Thoracic aorta (tissue), 2 donors: Measurements from ENCODE around the gene SMOC2. TPM values are rescaled to one million over a fixed set of nuclear protein-coding genes. Genes with fewer than 3 reads are reported as not detected.

Source experiments
- ATAC-seq: fragments of 150-250 bp; one replicate; pipeline ENCODE4 v1.8.0; 2017; ENCODE audit warnings: low read depth; ENCODE audit not compliant: insufficient number of reproducible peaks, low FRiP score
- DNase-seq: peaks from one replicate; pipeline ENCODE4 v3.0.0-alpha.2; 2020; ENCODE audit warnings: low spot score
- H3K27ac ChIP-seq, 2 donors: fragments of 200-600 bp; sonication (generic); 1 replicate in 1 of 2; 2 replicates in 1 of 2; pipeline ENCODE4 v1.5.1; 2016; ENCODE audit warnings: mild to moderate bottlenecking in 2 of 2, moderate library complexity in 2 of 2
- H3K27me3 ChIP-seq: fragments of 200-600 bp; sonication (generic); replicated peaks from 2 replicates; pipeline ENCODE4 v1.6.0; 2016; ENCODE audit warnings: mild to moderate bottlenecking; ENCODE audit not compliant: insufficient read depth
- H3K36me3 ChIP-seq: fragments of 200-600 bp; sonication (generic); one replicate; pipeline ENCODE4 v1.5.1; 2016
- H3K4me1 ChIP-seq, 2 donors: fragments of 200-600 bp; sonication (generic); 1 replicate in 1 of 2; 2 replicates in 1 of 2; pipeline versions ENCODE4 v1.5.1 to v1.6.0; 2016; ENCODE audit warnings: low read depth in 2 of 2, mild to moderate bottlenecking in 1 of 2; ENCODE audit not compliant: control insufficient read depth in 1 of 2
- H3K4me3 ChIP-seq: fragments of 200-600 bp; sonication (generic); 2 replicates; pipeline ENCODE4 v1.5.1; 2016; ENCODE audit warnings: mild to moderate bottlenecking
- H3K9me3 ChIP-seq: fragments of 200-600 bp; sonication (generic); 2 replicates; pipeline ENCODE4 v1.5.1; 2016
- CTCF ChIP-seq: fragments of 200-600 bp; sonication (generic); IDR thresholded peaks from one replicate; pipeline ENCODE4 v1.5.1; 2019; ENCODE audit warnings: antibody characterized with exemption
- total RNA-seq, 2 donors: library from RNA; depleted of rRNA; stranded (reverse); fragments of >200 nt; gene quantifications; one replicate each; pipeline versions ENCODE4 v1.1.0 to v1.2.3, GENCODE V29; 2016

The SMOC2 gene
- total RNA-seq, 2 donors from 2014 or later = 334 to 424 TPM

- Histone ChIP-seq H3K4me3 (no peak overlapping the region), H3K27me3 (no peaks in the 10 kb centered on the region), H3K9me3 (no peaks in the 10 kb centered on the region), H3K27ac (peak overlapping the region; percentile 39 to 56), H3K36me3 (no peaks in the 10 kb centered on the region), H3K4me1 (peaks cover 0 to 10% of the 10 kb centered on the region in 2 donors)
- no peak for TF ChIP-seq CTCF
- no peak for ATAC-seq
- no peak for DNase-seq
These were observed 12.7 kb upstream of the SMOC2 start for GRCh38 chr6:168428052-168428826.

GRCh38 chr6:168428863-168429262 lies 12.1 kb upstream of the SMOC2 start:
- no peak for DNase-seq
- Histone ChIP-seq H3K36me3 (no peaks in the 10 kb centered on the region), H3K27ac (no peak overlapping the region), H3K27me3 (no peaks in the 10 kb centered on the region), H3K4me1 (peaks cover 0 to 10% of the 10 kb centered on the region in 2 donors), H3K9me3 (no peaks in the 10 kb centered on the region), H3K4me3 (no peak overlapping the region)
- no peak for ATAC-seq
- no peak for TF ChIP-seq CTCF

DNA sequence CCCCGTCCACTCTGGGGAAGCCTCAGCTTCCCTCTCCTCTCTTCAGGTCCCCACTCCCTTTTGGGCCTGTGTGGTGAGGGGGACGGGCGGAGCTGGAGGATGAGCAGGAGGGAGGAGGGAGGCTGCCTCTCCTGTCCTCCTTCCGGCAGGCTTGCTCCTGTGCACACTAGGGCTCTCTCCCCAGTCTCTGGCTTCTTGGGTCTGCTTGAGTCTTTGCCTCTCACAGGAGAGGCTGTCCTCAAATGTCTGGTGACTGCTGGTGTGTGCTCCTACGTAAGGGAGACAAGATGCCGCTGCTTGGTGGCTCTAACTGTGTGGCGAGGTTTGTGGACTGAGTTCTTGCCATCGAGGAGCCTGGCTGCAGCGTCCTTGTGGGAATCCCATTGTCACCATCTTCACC lies 8.8 kb upstream of the SMOC2 start:
- Histone ChIP-seq H3K9me3 (no peaks in the 10 kb centered on the region), H3K27me3 (no peaks in the 10 kb centered on the region), H3K36me3 (no peaks in the 10 kb centered on the region), H3K4me1 (peaks cover 0 to 7% of the 10 kb centered on the region in 2 donors), H3K4me3 (no peak overlapping the region), H3K27ac (no peak overlapping the region)
- no peak for TF ChIP-seq CTCF
- ATAC-seq (no peak), DNase-seq (no peak)

- DNase-seq (no peak), ATAC-seq (no peak)
- Histone ChIP-seq H3K4me3 (no peak overlapping the region), H3K9me3 (no peaks in the 10 kb centered on the region), H3K27ac (no peak overlapping the region), H3K4me1 (peaks cover 0 to 6% of the 10 kb centered on the region in 2 donors), H3K36me3 (no peaks in the 10 kb centered on the region), H3K27me3 (no peaks in the 10 kb centered on the region)
- TF ChIP-seq CTCF = no peak
These were observed 7.1 kb upstream of the SMOC2 start for GRCh38 chr6:168433898-168434297.

GRCh38 chr6:168434505-168434904 lies 6.5 kb upstream of the SMOC2 start:
- no peaks in the 10 kb centered on the region for H3K27me3 ChIP-seq
- ATAC-seq = no peak
- DNase-seq = no peak
- H3K9me3 ChIP-seq = no peaks in the 10 kb centered on the region
- H3K36me3 ChIP-seq = no peaks in the 10 kb centered on the region
- H3K4me3 ChIP-seq = no peak overlapping the region
- H3K27ac ChIP-seq = no peak overlapping the region
- peaks cover 0 to 12% of the 10 kb centered on the region in 2 donors for H3K4me1 ChIP-seq
- no peak for TF ChIP-seq CTCF
